22Rv1 (cell line): ENCODE results near the gene SYT7.

Experiments used
- ZFX ChIP-seq: fragments of 450-650 bp; IDR thresholded peaks from 2 replicates; pipeline ENCODE4 v1.6.1; 2017; ENCODE audit warnings: antibody characterized with exemption, borderline replicate concordance
- TF ChIP-seq, protein P1 (sequence below): fragments of 450-650 bp; IDR thresholded peaks from 2 replicates; pipeline ENCODE4 v1.5.1; 2017; ENCODE audit warnings: mild to moderate bottlenecking

DNA sequence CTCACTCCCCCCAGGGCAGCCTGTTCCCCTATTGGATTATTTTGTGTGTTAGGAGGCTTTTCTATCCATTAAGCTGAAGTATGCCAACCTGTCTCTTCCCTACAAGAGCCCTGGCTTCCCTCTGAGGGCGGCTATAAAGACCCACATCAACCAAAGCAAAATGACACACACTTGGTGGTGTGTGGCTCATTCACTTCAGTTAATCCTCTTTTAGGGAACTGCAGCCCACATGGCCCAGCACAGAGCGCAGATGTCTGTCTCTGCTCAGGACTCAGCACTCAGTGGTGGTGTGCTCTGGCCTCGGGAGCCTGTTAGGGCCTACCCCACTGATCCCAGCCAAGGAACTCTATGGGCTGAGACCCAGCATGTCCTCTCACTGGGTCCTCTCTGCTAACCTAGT, 104.5 kb downstream of the SYT7 start:
- TF ChIP-seq, protein P1, sequence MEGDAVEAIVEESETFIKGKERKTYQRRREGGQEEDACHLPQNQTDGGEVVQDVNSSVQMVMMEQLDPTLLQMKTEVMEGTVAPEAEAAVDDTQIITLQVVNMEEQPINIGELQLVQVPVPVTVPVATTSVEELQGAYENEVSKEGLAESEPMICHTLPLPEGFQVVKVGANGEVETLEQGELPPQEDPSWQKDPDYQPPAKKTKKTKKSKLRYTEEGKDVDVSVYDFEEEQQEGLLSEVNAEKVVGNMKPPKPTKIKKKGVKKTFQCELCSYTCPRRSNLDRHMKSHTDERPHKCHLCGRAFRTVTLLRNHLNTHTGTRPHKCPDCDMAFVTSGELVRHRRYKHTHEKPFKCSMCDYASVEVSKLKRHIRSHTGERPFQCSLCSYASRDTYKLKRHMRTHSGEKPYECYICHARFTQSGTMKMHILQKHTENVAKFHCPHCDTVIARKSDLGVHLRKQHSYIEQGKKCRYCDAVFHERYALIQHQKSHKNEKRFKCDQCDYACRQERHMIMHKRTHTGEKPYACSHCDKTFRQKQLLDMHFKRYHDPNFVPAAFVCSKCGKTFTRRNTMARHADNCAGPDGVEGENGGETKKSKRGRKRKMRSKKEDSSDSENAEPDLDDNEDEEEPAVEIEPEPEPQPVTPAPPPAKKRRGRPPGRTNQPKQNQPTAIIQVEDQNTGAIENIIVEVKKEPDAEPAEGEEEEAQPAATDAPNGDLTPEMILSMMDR = no peak
- TF ChIP-seq ZFX = no peak
